ENCODE results near the gene ETFA.

GRCh38 chr15:76173317-76173834 lies 137.9 kb downstream of the ETFA start:
- TF ChIP-seq CTCF (IDR thresholded peaks at IDR 0.05 in 8 of 11, conservative IDR thresholded peaks at IDR 0.05 in 3 of 11), result no peak
- TF ChIP-seq POLR2AphosphoS5 (IDR thresholded peaks at IDR 0.05), result no peak
- no peak for TF ChIP-seq POLR2A (IDR thresholded peaks at IDR 0.05)
